ENCODE results near the gene CKAP2L.

CKAP2L gene

DNA sequence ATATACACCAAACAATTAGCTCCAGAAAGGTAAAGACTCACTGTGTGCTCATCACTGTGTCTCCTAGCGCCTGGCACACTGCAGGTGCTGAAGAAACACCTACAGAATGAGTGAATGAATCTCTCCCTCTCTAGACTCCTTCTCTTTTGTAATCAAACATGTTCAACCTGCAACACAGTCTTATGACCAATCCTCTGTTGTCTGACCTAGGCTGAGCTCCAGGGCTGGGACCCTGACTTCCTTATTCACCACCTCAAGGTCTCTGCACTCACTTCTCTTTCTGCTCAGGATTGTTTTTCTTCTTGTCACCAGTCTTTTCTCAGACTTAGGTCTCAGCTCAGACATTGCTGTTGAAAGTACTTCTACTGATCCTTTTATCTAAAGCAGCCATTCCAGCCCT, 9.8 kb downstream of the CKAP2L start:
- H3K4me3 ChIP-seq (ENCODE audit: low read length) = no peak overlapping the region
- H3K27me3 ChIP-seq (ENCODE audit: control insufficient read depth, insufficient read depth, low read length) = no peaks in the 10 kb centered on the region
- H3K9me3 ChIP-seq (replicated peaks; ENCODE audit: low read length) = no peaks in the 10 kb centered on the region
- H3K9ac ChIP-seq (ENCODE audit: low read depth, low read length) = no peak overlapping the region
- no peaks in the 10 kb centered on the region for H3K4me1 ChIP-seq (ENCODE audit: control insufficient read depth, insufficient read depth, low read length)
- peaks cover 34% of the 10 kb centered on the region for H3K36me3 ChIP-seq (ENCODE audit: insufficient read depth, low read length)
- no peak overlapping the region for H3K4me2 ChIP-seq (ENCODE audit: low read length)

DNA sequence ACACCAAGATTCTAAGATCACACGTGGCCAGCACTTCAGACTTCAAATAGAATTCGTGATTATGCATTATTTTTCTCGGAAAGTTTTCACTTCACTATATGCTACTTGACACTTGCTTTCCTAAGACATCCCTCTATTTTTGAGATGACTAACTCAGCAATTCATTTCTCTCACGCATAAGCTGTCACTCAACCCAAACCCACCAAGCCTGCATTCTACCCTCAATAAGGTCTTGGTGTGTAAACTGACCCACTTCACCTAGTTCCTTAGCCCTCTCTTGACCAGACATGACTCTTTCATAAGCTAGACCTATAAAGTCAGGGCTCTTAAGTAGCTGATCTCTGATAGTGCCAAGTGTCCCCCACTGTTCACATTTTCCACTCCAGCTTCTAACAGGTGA, 11.7 kb downstream of the CKAP2L start:
- H3K4me3 ChIP-seq (ENCODE audit: low read length) = no peak overlapping the region
- H3K4me2 ChIP-seq (ENCODE audit: low read length) = no peak overlapping the region
- no peaks in the 10 kb centered on the region for H3K4me1 ChIP-seq (ENCODE audit: control insufficient read depth, insufficient read depth, low read length)
- no peak overlapping the region for H3K9ac ChIP-seq (ENCODE audit: low read depth, low read length)
- H3K36me3 ChIP-seq (ENCODE audit: insufficient read depth, low read length) = peaks cover 34% of the 10 kb centered on the region
- no peaks in the 10 kb centered on the region for H3K27me3 ChIP-seq (ENCODE audit: control insufficient read depth, insufficient read depth, low read length)
- no peaks in the 10 kb centered on the region for H3K9me3 ChIP-seq (replicated peaks; ENCODE audit: low read length)

DNA sequence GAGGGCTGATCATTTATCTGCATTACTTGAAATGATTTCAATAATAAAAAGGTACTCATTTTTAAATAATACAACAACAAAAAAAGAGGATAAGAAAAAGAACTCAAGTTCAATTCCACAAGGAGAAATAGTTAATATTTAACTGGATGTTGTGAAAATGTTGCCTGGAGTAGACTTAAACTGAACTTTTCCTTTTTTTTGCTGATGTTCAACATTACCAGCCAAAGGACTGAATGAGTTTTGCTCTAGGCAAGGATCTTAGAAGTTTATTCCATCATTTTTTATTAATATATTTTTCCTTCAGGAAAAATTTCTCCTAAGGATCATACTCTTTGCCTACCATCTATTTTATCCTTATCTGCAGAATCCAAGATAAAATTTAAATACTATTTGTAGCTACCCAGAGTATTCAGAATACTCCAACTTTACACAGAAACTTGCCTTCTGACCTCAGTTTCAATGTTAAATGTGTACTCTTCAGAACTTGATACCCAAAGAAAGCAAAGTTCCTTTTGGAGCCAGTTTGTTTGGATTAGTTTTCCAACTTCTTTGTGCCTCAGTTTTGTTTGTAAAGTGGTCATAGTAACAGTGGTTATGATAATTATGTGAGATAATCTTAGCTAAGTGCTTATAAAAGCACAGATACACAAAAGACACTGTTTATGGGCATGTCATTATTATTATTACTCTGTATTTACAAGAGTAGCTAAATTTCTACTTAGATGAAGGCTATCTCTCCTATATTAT, 12.8 kb downstream of the CKAP2L start:
- no peaks in the 10 kb centered on the region for H3K4me1 ChIP-seq (ENCODE audit: control insufficient read depth, insufficient read depth, low read length)
- no peak overlapping the region for H3K4me3 ChIP-seq (ENCODE audit: low read length)
- no peaks in the 10 kb centered on the region for H3K27me3 ChIP-seq (ENCODE audit: control insufficient read depth, insufficient read depth, low read length)
- no peak overlapping the region for H3K9ac ChIP-seq (ENCODE audit: low read depth, low read length)
- no peak overlapping the region for H3K4me2 ChIP-seq (ENCODE audit: low read length)
- H3K9me3 ChIP-seq (replicated peaks; ENCODE audit: low read length) = no peaks in the 10 kb centered on the region
- H3K36me3 ChIP-seq (ENCODE audit: insufficient read depth, low read length) = peaks cover 30% of the 10 kb centered on the region

DNA sequence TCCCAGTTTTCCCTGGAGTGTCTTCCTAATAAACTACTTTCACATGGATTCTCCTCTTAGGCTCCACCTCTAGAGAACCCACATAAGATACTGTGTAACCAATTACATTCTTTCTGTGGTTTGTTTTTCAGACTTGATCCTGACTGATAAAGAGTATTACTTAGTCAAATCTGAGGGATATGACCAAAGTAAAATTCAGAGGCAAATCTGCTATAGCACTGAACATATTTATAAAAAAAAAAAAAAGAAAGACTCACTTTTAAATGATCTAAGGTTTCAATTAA, 13.9 kb downstream of the CKAP2L start:
- no peak overlapping the region for H3K4me2 ChIP-seq (ENCODE audit: low read length)
- H3K9me3 ChIP-seq (replicated peaks; ENCODE audit: low read length) = no peaks in the 10 kb centered on the region
- H3K9ac ChIP-seq (ENCODE audit: low read depth, low read length) = no peak overlapping the region
- H3K27me3 ChIP-seq (ENCODE audit: control insufficient read depth, insufficient read depth, low read length) = no peaks in the 10 kb centered on the region
- H3K36me3 ChIP-seq (ENCODE audit: insufficient read depth, low read length) = peaks cover 20% of the 10 kb centered on the region
- H3K4me1 ChIP-seq (ENCODE audit: control insufficient read depth, insufficient read depth, low read length) = no peaks in the 10 kb centered on the region
- no peak overlapping the region for H3K4me3 ChIP-seq (ENCODE audit: low read length)

DNA sequence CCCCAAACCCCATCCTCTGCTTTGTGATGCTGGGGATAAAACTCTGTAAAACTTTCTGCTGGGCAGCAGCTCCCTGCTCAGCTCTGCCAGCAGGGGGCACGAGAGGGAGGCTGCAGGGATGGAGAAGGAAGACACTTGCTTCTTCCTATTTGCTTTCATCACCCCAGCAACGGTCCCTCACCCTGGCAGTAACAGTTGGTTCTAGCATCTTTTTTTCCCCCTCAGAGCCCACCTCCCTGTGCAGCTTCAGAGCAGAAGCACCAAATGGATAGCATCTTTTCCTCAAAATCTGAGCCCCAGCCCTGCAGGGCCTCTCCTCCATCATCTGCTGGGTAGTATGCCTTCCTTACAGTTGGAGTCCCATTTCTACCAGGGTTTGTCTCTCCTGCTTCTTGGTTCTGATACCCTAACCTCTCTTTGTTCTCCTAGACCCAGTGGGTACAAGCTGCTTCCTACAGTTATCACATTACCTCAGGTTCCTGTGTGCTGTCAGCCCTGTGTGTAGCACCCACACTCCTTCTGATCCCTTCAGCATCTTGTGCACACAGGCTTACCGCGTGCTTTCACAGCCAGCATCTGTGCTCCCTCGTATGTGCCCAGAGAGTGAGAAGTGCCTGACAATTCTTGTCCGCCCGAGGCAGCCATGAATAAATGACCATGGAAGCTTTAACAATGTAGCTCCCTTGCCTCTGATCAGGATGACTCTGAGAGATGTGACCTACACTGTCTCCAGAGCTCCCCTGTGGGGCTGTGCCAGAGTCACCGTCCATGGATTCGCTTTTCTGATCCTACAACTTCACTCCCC, 14.5 kb downstream of the CKAP2L start:
- no peaks in the 10 kb centered on the region for H3K9me3 ChIP-seq (replicated peaks; ENCODE audit: low read length)
- H3K4me1 ChIP-seq (ENCODE audit: control insufficient read depth, insufficient read depth, low read length) = no peaks in the 10 kb centered on the region
- H3K4me3 ChIP-seq (ENCODE audit: low read length) = no peak overlapping the region
- H3K9ac ChIP-seq (ENCODE audit: low read depth, low read length) = no peak overlapping the region
- no peaks in the 10 kb centered on the region for H3K27me3 ChIP-seq (ENCODE audit: control insufficient read depth, insufficient read depth, low read length)
- H3K4me2 ChIP-seq (ENCODE audit: low read length) = no peak overlapping the region
- peaks cover 17% of the 10 kb centered on the region for H3K36me3 ChIP-seq (ENCODE audit: insufficient read depth, low read length)

DNA sequence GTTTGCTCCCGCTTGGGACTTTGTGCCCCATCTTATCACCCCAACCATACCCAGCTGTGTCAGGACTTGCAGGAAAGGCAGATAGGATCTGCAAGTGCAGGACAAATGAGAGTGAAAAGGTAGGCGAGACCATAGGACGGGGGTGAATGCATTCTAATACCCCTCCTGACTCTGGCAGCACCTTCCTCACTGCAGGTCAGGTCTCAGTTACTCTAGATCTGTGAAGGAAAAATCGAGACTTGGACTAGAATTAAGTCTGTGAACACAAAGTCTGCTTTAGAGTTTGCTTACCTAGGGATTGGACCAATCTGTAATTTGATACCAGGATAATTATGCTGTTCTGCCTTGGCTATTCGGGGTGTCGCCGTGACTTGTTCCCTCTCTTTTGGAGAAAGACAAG, 23.9 kb downstream of the CKAP2L start:
- Histone ChIP-seq H3K4me1 (ENCODE audit: control insufficient read depth, insufficient read depth, low read length) (peaks cover 16% of the 10 kb centered on the region), H3K27me3 (ENCODE audit: control insufficient read depth, insufficient read depth, low read length) (no peaks in the 10 kb centered on the region), H3K4me2 (ENCODE audit: low read length) (no peak overlapping the region), H3K36me3 (ENCODE audit: insufficient read depth, low read length) (peaks cover 26% of the 10 kb centered on the region), H3K9ac (ENCODE audit: low read depth, low read length) (no peak overlapping the region), H3K9me3 (replicated peaks; ENCODE audit: low read length) (no peaks in the 10 kb centered on the region), H3K4me3 (ENCODE audit: low read length) (no peak overlapping the region)

DNA sequence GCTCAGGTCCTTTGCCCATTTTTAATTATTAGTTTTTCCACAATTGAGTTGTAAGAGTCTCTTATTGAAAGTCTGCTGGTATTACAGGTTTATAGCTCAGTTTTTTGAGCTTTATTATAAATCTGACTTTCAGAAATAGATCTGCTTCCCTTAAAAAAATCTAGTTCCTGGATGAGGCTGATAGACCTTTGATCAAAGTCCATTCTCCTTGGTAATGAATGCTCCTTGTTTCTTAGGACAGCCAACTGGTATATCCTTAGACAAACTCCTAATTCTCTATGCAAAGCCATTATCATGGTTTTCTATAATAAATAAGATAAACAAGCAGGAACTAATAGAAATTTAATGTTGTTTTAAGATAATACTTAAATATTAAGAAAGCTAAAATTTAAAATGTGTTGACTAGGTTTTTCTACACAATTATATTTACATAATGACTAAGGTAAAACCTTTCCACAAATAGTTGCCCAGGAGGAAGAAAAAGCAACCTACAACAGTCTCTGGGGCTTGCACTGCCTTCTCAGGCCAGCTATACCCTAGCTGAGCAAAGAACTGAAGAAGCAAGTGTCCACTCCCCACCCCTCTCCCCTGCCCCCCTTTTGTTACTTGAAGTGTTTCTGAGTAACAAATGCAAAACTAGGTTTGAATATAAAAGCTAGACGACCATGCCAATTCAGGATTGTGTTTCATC, 26.7 kb downstream of the CKAP2L start:
- peaks cover 13% of the 10 kb centered on the region for H3K36me3 ChIP-seq (ENCODE audit: insufficient read depth, low read length)
- H3K9ac ChIP-seq (ENCODE audit: low read depth, low read length) = no peak overlapping the region

DNA sequence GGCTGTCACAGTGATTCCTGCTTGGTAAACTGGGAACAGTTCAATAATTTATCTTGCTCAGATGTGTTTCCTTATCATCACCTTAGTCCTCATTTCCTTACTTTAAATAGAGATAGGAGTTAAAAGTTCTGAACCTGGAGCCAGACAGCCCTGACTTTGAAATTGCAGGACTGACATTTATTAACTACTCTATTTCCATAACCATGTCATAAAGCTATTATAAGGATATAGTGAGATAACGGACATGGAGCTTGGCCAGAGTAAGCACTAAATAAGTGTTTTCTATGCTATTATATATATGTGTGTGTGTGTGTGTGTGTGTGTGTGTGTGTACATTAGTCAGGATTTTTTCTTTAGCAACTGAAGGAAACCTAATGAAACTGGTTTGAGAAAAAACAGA, 30.5 kb downstream of the CKAP2L start:
- Histone ChIP-seq H3K4me3 (ENCODE audit: low read length) (no peak overlapping the region), H3K9me3 (replicated peaks; ENCODE audit: low read length) (no peaks in the 10 kb centered on the region), H3K9ac (ENCODE audit: low read depth, low read length) (no peak overlapping the region), H3K4me2 (ENCODE audit: low read length) (no peak overlapping the region), H3K36me3 (ENCODE audit: insufficient read depth, low read length) (no peaks in the 10 kb centered on the region), H3K27me3 (ENCODE audit: control insufficient read depth, insufficient read depth, low read length) (no peaks in the 10 kb centered on the region), H3K4me1 (ENCODE audit: control insufficient read depth, insufficient read depth, low read length) (peaks cover 16% of the 10 kb centered on the region)

More for the DNA sequence above, 26.7 kb downstream of the CKAP2L start:
- Histone ChIP-seq H3K27me3 (ENCODE audit: control insufficient read depth, insufficient read depth, low read length) (no peaks in the 10 kb centered on the region), H3K4me2 (ENCODE audit: low read length) (peak overlapping the region; percentile 29), H3K4me1 (ENCODE audit: control insufficient read depth, insufficient read depth, low read length) (peaks cover 16% of the 10 kb centered on the region), H3K4me3 (ENCODE audit: low read length) (no peak overlapping the region), H3K9me3 (replicated peaks; ENCODE audit: low read length) (no peaks in the 10 kb centered on the region)

DNA sequence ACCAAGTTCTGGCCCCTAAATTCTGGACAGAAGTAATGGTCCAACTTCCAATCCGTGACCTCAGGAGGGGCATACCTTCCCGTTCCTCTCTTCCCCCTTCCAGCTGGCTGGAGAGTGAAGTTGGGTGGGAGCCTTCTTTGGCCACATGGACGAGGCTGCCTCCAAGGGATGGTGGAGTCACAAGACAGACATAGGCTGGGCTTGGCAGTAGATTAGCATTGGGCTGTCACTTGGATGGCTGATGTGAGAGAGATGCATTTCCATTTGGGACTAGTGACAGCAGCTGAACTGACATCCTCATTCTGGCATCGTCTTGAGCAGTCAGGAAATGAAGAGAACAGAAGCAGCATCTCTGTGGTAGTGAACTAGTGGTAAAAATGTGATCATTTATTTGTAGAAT, 31.0 kb downstream of the CKAP2L start:
- Histone ChIP-seq H3K36me3 (ENCODE audit: insufficient read depth, low read length) (no peaks in the 10 kb centered on the region), H3K4me1 (ENCODE audit: control insufficient read depth, insufficient read depth, low read length) (peaks cover 16% of the 10 kb centered on the region), H3K9me3 (replicated peaks; ENCODE audit: low read length) (no peaks in the 10 kb centered on the region), H3K9ac (ENCODE audit: low read depth, low read length) (no peak overlapping the region), H3K4me3 (ENCODE audit: low read length) (no peak overlapping the region), H3K27me3 (ENCODE audit: control insufficient read depth, insufficient read depth, low read length) (no peaks in the 10 kb centered on the region), H3K4me2 (ENCODE audit: low read length) (no peak overlapping the region)

DNA sequence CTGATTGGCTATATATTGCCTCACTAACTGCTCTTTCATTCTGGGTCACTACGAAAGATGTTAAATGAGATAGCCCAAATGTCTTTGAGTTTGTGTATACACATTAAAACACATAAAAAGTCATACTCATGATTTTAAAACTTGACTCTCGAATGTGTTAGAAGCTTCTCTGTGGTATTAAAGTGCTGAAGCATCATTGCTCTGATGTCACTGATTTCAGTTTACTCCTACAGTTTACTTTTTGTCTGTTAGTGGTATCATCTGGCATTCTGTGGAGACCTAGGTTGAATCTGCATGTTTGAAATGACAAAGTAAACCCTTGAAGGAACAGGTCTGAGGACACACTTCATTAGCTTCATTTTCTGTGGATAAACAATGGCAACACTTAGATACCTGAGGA, 32.9 kb downstream of the CKAP2L start:
- no peaks in the 10 kb centered on the region for H3K36me3 ChIP-seq (ENCODE audit: insufficient read depth, low read length)

DNA sequence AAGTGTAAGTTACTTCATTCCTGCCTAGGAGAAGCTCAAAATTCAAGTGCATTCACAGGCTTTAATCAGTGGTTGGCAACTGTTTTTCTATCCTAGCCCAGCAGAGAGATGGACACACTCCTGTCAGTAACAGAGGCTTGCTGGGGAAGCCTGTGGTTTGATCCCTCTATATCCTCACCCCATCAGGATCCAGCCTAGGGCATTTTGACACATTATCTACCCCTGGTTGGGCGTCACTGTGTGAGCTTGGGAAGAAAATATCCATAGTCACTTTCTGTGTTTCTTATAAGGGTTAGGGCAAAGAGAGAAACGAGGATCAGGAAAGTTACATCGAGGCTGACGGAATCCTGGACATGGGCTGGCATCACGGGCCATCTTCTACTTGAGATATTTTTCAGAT, 33.6 kb downstream of the CKAP2L start:
- Histone ChIP-seq H3K4me2 (ENCODE audit: low read length) (no peak overlapping the region), H3K9ac (ENCODE audit: low read depth, low read length) (no peak overlapping the region), H3K36me3 (ENCODE audit: insufficient read depth, low read length) (no peaks in the 10 kb centered on the region), H3K27me3 (ENCODE audit: control insufficient read depth, insufficient read depth, low read length) (no peaks in the 10 kb centered on the region), H3K4me1 (ENCODE audit: control insufficient read depth, insufficient read depth, low read length) (peaks cover 3% of the 10 kb centered on the region), H3K9me3 (replicated peaks; ENCODE audit: low read length) (no peaks in the 10 kb centered on the region), H3K4me3 (ENCODE audit: low read length) (no peak overlapping the region)

More for the DNA sequence above, 32.9 kb downstream of the CKAP2L start:
- Histone ChIP-seq H3K4me2 (ENCODE audit: low read length) (no peak overlapping the region), H3K27me3 (ENCODE audit: control insufficient read depth, insufficient read depth, low read length) (no peaks in the 10 kb centered on the region), H3K4me3 (ENCODE audit: low read length) (no peak overlapping the region), H3K9me3 (replicated peaks; ENCODE audit: low read length) (no peaks in the 10 kb centered on the region), H3K4me1 (ENCODE audit: control insufficient read depth, insufficient read depth, low read length) (peaks cover 2% of the 10 kb centered on the region), H3K9ac (ENCODE audit: low read depth, low read length) (no peak overlapping the region)
